Heart left ventricle (tissue), 16 donors: Measurements from ENCODE around the gene SIN3A. TPM values are rescaled to one million over a fixed set of nuclear protein-coding genes. Genes with fewer than 3 reads are reported as not detected.

Experiments
- ATAC-seq, 4 donors: fragments of 200-7000 bp; cut with Tn5 transposase; one replicate each; pipeline ENCODE4 v1.9.1; 2020 to 2022; ENCODE audit warnings: moderate library complexity in 4 of 4, mild to moderate bottlenecking in 3 of 4, moderate number of reproducible peaks in 1 of 4
- DNase-seq, 5 donors: peaks; one replicate each; pipeline ENCODE4 v3.0.0-alpha.2; 2020
- H3K27ac ChIP-seq, 12 donors: fragments of 200-600 bp; sonication (generic) in 4 of 12; one replicate each; pipeline versions ENCODE4 v1.5.0 to v1.8.0; 2016 to 2022; ENCODE audit warnings: mild to moderate bottlenecking in 2 of 12
- H3K27me3 ChIP-seq, 9 donors: fragments of 200-600 bp; sonication (generic) in 2 of 9; one replicate each; pipeline versions ENCODE4 v1.5.1 to v1.8.0; 2016 to 2022; ENCODE audit warnings: mild to moderate bottlenecking in 3 of 9
- H3K36me3 ChIP-seq, 9 donors: fragments of 200-600 bp; sonication (generic) in 2 of 9; one replicate each; pipeline versions ENCODE4 v1.5.0 to v1.8.0; 2018 to 2022; ENCODE audit warnings: mild to moderate bottlenecking in 2 of 9
- H3K4me1 ChIP-seq, 12 donors: fragments of 200-600 bp; sonication (generic) in 4 of 12; one replicate each; pipeline versions ENCODE4 v1.5.0 to v1.8.0; 2016 to 2022; ENCODE audit warnings: mild to moderate bottlenecking in 3 of 12
- H3K4me3 ChIP-seq, 12 donors: fragments of 200-600 bp; sonication (generic) in 4 of 12; one replicate each; pipeline versions ENCODE4 v1.5.0 to v1.8.0; 2017 to 2022; ENCODE audit warnings: mild to moderate bottlenecking in 9 of 12, moderate library complexity in 4 of 12
- H3K9me3 ChIP-seq, 12 donors: fragments of 200-600 bp; sonication (generic) in 4 of 12; one replicate each; pipeline versions ENCODE4 v1.5.0 to v1.8.0; 2016 to 2022; ENCODE audit warnings: mild to moderate bottlenecking in 1 of 12
- POLR2A ChIP-seq, 2 donors: fragments of 450-650 bp; IDR thresholded peaks; one replicate each; pipeline ENCODE4 v1.6.1; 2017; ENCODE audit warnings: antibody characterized with exemption in 2 of 2, mild to moderate bottlenecking in 2 of 2, moderate library complexity in 2 of 2
- WGBS, 4 donors: extraction: QIAGEN DNeasy Blood & Tissue Kit in 2 of 4; methylation state at CpG; one replicate each; pipeline versions ENCODE4 v1.1.5 to v1.1.7; 2013 to 2018; 5-methylcytosine and 5-hydroxymethylcytosine counted together
- intact Hi-C, 10 donors: fragments of 100-400 bp; cut with DNase I; formaldehyde crosslinking; loops; one replicate each; pipeline versions ENCODE4 v1.11.1 to v1.14.2; 2022
- polyA plus RNA-seq, 2 donors: library from polyadenylated mRNA; stranded (reverse); fragments of 200-250 nt; gene quantifications; one replicate each; pipeline ENCODE4 v1.2.3, GENCODE V29; 2013
- total RNA-seq, 9 donors: library from RNA; depleted of rRNA in 2 of 9; stranded (reverse); fragments of >200 nt in 2 of 9; fragmentation: NEBNext Ultra II Directional in 3 of 9; extraction: Animal tissue kit (Norgen Biotek cat#: 25700) in 3 of 9; gene quantifications; one replicate each; pipeline versions ENCODE4 v1.1.0 to v1.2.4, GENCODE V29; 2016 to 2023
- TF ChIP-seq, protein P1 (sequence below), 12 donors: fragments of 200-600 bp; sonication (generic) in 4 of 12; IDR thresholded peaks; one replicate each; pipeline versions ENCODE4 v1.5.0 to v1.8.0; 2018 to 2022; ENCODE audit warnings: antibody characterized with exemption in 12 of 12, mild to moderate bottlenecking in 5 of 12
- donor health status: ischemic (EF 13 %, LVEDD 7.1; RV severe dilation, severe dysfunction).
- donor health status: healthy with polysubstance abuse.
- donor health status: DM: no; HTN: yes; CAD: no.
- donor health status: DM: no; HTN: no; CAD: no.
- donor health status: ischemic (EF 25% LVEDD 6.9; RV normal size, moderate dysfunction).
- donor health status: ischemic (EF 25% LVEDD 5.7; RV mildly dilated, moderate dysfunction).
- donor health status: healthy.
- donor health status: DM: yes; HTN: yes; CAD: no.
- donor health status: ischemic (EF 35%, LVEDD 5.7; RV mildly dilated, moderate dysfunction).
- donor health status: nonischemic (EF 11% LVEDD 7.7; RV severe dilation, severe dysfunction).
- donor health status: DM: yes; HTN: yes; CAD: no.
- donor health status: PGD.
- donor health status: ischemic (EF 29% LVEDD 5.4; RV normal size, mild dysfunction).
- donor health status: nonischemic (EF 23%, LVEDD 6.1; RV moderate dilation, normal function).

Gene SIN3A
- total and polyA plus RNA-seq, 11 donors: 5.6 to 43.5 (median 31.3) TPM

DNA sequence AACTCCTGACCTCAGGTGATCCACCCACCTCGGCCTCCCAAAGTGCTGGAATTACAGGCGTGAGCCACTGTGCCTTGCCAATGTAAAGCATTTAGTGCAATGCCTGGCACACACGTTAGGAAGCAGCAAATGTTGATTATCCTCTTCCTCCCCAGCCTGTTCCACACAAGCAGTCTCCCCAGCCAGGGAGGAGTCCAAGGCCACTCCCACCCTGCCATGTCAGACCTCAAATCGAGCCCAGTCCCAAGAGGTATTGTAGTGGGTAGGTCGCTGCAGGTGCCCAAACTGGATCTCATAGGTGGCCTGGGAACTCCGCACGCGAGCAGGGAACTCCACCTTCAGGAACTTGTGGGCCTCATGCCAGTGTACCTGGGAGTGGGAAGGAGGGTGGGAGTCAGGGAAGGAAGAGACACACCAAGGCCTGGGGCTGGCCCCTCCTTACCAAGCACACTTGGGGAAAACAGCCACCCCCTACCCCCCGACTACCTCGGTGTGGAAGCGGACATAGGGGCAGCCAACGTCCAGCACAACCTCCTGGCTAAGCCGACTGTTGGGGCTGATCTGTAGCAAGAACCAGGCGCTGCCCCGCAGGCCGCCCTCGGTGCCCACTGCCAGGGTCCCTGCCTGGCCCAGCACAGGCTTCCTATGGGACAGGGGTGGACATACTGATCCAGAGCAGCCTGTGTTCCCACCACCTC is 93.4 kb downstream of the SIN3A start:
- Histone ChIP-seq H3K9me3 (no peaks in the 10 kb centered on the region), H3K36me3 (peaks cover 0 to 86% (median 79%) of the 10 kb centered on the region in 9 donors), H3K4me1 (no peaks in the 10 kb centered on the region), H3K27ac (no peak overlapping the region), H3K4me3 (no peak overlapping the region), H3K27me3 (no peaks in the 10 kb centered on the region)
- ATAC-seq: no peak
- WGBS, 4 donors: 92 to 96% (median 93%) methylated on average over 10 to 17 of the region's 17 CpGs
- no peak for TF ChIP-seq POLR2A (IDR thresholded peaks at IDR 0.05)
- TF ChIP-seq, protein P1, sequence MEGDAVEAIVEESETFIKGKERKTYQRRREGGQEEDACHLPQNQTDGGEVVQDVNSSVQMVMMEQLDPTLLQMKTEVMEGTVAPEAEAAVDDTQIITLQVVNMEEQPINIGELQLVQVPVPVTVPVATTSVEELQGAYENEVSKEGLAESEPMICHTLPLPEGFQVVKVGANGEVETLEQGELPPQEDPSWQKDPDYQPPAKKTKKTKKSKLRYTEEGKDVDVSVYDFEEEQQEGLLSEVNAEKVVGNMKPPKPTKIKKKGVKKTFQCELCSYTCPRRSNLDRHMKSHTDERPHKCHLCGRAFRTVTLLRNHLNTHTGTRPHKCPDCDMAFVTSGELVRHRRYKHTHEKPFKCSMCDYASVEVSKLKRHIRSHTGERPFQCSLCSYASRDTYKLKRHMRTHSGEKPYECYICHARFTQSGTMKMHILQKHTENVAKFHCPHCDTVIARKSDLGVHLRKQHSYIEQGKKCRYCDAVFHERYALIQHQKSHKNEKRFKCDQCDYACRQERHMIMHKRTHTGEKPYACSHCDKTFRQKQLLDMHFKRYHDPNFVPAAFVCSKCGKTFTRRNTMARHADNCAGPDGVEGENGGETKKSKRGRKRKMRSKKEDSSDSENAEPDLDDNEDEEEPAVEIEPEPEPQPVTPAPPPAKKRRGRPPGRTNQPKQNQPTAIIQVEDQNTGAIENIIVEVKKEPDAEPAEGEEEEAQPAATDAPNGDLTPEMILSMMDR (IDR thresholded peaks at IDR 0.05): no peak
- intact Hi-C loops: no loop called here
- no peak for DNase-seq

DNA sequence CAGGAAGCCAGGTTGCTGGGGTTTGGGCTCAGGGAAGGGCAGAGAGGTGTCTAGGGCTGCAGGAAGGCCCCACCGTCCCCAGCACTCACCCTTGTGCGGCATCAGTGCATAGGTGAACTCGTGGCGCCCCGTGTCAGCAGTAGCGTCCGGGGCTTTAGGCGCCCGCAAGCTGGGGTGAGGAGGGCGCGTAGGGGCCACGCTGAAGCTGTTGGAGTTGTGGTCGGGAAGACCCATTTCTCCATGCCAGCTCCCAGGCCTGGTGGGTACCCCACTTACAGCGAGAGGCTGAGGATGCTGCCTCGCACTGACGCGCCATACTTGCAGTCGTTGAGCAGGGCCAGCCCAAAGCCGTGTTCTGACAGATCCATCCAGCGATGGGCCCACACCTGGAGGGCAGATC is 95.0 kb downstream of the SIN3A start:
- Histone ChIP-seq H3K4me1 (no peaks in the 10 kb centered on the region), H3K9me3 (no peaks in the 10 kb centered on the region), H3K27me3 (no peaks in the 10 kb centered on the region), H3K4me3 (no peak overlapping the region), H3K27ac (no peak overlapping the region), H3K36me3 (peaks cover 0 to 71% (median 63%) of the 10 kb centered on the region in 9 donors)
- ATAC-seq: no peak
- WGBS, 4 donors: 81 to 97% (median 96%) methylated on average over 3 to 20 of the region's 20 CpGs
- TF ChIP-seq POLR2A (IDR thresholded peaks at IDR 0.05): no peak
- TF ChIP-seq, protein P1 (IDR thresholded peaks at IDR 0.05): no peak
- intact Hi-C loops: no loop called here
- DNase-seq: no peak

DNA sequence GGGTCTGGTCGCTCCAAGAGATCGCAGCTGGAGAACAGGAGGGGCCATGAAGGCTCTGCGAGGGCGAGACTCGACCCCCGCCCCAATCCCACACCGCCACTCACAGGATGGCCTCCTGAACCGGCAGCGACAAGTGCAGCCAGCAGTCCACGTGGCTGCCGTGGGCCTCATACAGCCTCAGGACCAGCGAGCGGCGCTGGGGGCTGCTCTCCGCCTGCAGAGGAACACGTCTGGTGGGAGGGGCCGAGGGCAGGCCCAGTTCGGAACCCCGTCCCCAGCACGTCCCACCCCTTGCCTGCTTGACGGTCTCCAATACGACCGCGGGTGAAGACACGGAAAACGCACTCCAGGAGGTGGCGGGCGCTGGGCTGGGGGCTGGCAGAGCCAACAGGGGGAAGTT is 95.5 kb downstream of the SIN3A start:
- DNase-seq: no peak
- ATAC-seq: no peak
- Histone ChIP-seq H3K4me3 (no peak overlapping the region), H3K9me3 (no peaks in the 10 kb centered on the region), H3K27me3 (no peaks in the 10 kb centered on the region), H3K4me1 (no peaks in the 10 kb centered on the region), H3K27ac (no peak overlapping the region), H3K36me3 (peaks cover 0 to 66% (median 58%) of the 10 kb centered on the region in 9 donors)
- no peak for TF ChIP-seq POLR2A (IDR thresholded peaks at IDR 0.05)
- TF ChIP-seq, protein P1 (IDR thresholded peaks at IDR 0.05): no peak
- WGBS, 4 donors: 83 to 90% (median 88%) methylated on average over 22 to 28 of the region's 28 CpGs
- intact Hi-C loops: no loop called here

DNA sequence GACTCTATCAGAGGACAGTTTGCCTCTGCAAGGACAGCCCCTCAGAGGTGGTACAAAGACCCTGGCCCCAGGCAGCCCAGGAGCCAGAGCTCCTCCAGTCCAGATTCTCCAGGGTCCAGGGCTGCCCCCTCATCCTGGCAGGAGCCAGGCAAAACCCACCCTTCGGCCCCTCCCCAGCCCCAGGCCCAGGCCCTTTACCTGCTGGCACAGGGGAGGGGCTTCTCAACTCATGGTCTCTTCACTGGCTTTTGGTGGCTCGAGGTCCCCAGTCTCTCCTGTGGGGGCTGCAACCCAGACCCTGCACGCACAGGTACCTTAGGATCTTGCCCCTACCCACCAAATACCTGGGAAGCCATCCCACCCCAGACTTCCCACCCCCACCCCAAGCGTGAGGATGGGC is 96.1 kb downstream of the SIN3A start:
- no peaks in the 10 kb centered on the region for H3K27me3 ChIP-seq
- ATAC-seq (no peak), DNase-seq (peak in 1 of 5 donors; percentile 26)
- peaks cover 0 to 60% (median 51%) of the 10 kb centered on the region in 9 donors for H3K36me3 ChIP-seq
- H3K4me3 ChIP-seq: no peak overlapping the region
- TF ChIP-seq, protein P1 (IDR thresholded peaks at IDR 0.05): no peak
- no peak for TF ChIP-seq POLR2A (IDR thresholded peaks at IDR 0.05)
- peaks cover 0 to 3% (median 0%) of the 10 kb centered on the region in 12 donors for H3K4me1 ChIP-seq
- intact Hi-C loops: no loop called here
- H3K9me3 ChIP-seq: no peaks in the 10 kb centered on the region
- no peak overlapping the region for H3K27ac ChIP-seq
- 90 to 97% (median 93%) methylated on average over 3 to 4 of the region's 4 CpGs for WGBS, 4 donors
